OCI-LY1 (cell line): ENCODE measurements around the gene YJU2.

Source experiments
- H2AFZ ChIP-seq: fragments of 200-600 bp; sonication (generic), shearing (Covaris generic); 2 replicates; pipeline ENCODE4 v1.6.0; 2014; ENCODE audit warnings: antibody characterized with exemption, mild to moderate bottlenecking, low read length
- H3F3A ChIP-seq: fragments of 200-600 bp; sonication (generic), shearing (Covaris generic); 2 replicates; pipeline ENCODE4 v1.6.0; 2014; ENCODE audit warnings: mild to moderate bottlenecking, antibody characterized with exemption, low read length, moderate library complexity; ENCODE audit not compliant: insufficient read depth
- H3K27ac ChIP-seq: fragments of 200-600 bp; sonication (generic); 2 replicates; pipeline ENCODE4 v1.5.1; 2014; ENCODE audit warnings: low read length, mixed run types, mild to moderate bottlenecking, low read depth; ENCODE audit not compliant: poor library complexity, severe bottlenecking
- H3K27me3 ChIP-seq: fragments of 200-600 bp; sonication (generic); 2 replicates; pipeline ENCODE4 v1.6.0; 2014; ENCODE audit warnings: antibody characterized with exemption, mild to moderate bottlenecking, low read length, moderate library complexity; ENCODE audit not compliant: insufficient read depth
- H3K36me3 ChIP-seq: fragments of 200-600 bp; sonication (generic); 2 replicates; pipeline ENCODE4 v1.6.1; 2014; ENCODE audit warnings: mild to moderate bottlenecking, antibody characterized with exemption, low read length, moderate library complexity, mixed read lengths; ENCODE audit not compliant: insufficient read depth
- H3K4me1 ChIP-seq: fragments of 200-600 bp; sonication (generic); 2 replicates; pipeline ENCODE4 v1.5.1; 2014; ENCODE audit warnings: mild to moderate bottlenecking, low read length, moderate library complexity; ENCODE audit not compliant: insufficient read depth, severe bottlenecking
- H3K4me2 ChIP-seq: fragments of 200-600 bp; sonication (generic), shearing (Covaris generic); 2 replicates; pipeline ENCODE4 v1.6.1; 2014; ENCODE audit warnings: low read length
- H3K4me3 ChIP-seq: fragments of 200-600 bp; sonication (generic); 2 replicates; pipeline ENCODE4 v1.5.1; 2014; ENCODE audit warnings: low read length, low read depth, mild to moderate bottlenecking, mixed read lengths; ENCODE audit not compliant: poor library complexity, severe bottlenecking
- H3K79me2 ChIP-seq: fragments of 200-600 bp; shearing (Covaris generic); 2 replicates; pipeline ENCODE4 v1.6.1; 2016; ENCODE audit warnings: mixed run types, low read length, mixed read lengths; ENCODE audit not compliant: insufficient read depth
- H3K9ac ChIP-seq: fragments of 200-600 bp; sonication (generic), shearing (Covaris generic); 2 replicates; pipeline ENCODE4 v1.6.1; 2014; ENCODE audit warnings: mild to moderate bottlenecking, low read length, mixed read lengths
- H3K9me2 ChIP-seq: fragments of 200-600 bp; sonication (generic), shearing (Covaris generic); 2 replicates; pipeline ENCODE4 v1.6.1; 2014; ENCODE audit warnings: low read depth, mild to moderate bottlenecking, low read length, mixed read lengths
- H3K9me3 ChIP-seq: fragments of 200-600 bp; shearing (Covaris generic); 2 replicates; pipeline ENCODE4 v1.6.1; 2014; ENCODE audit warnings: low read length, mixed read lengths
- H4K20me1 ChIP-seq: fragments of 200-600 bp; sonication (generic), shearing (Covaris generic); 2 replicates; pipeline ENCODE4 v1.6.0; 2016; ENCODE audit warnings: mild to moderate bottlenecking, low read length; ENCODE audit not compliant: insufficient read depth
- EZH2 ChIP-seq: fragments of 200-600 bp; sonication (generic), shearing (Covaris generic); IDR thresholded peaks from 2 replicates; pipeline ENCODE4 v1.8.0; 2017; ENCODE audit warnings: borderline replicate concordance, mixed run types, mild to moderate bottlenecking, antibody characterized with exemption, low read length, moderate library complexity, mixed read lengths
- TF ChIP-seq, protein P1 (sequence below): fragments of 200-600 bp; sonication (generic), shearing (Covaris generic); IDR thresholded peaks from 2 replicates; pipeline ENCODE4 v1.5.1; 2017; ENCODE audit warnings: mild to moderate bottlenecking, antibody characterized with exemption, low read length, moderate library complexity, mixed read lengths

YJU2 gene

DNA sequence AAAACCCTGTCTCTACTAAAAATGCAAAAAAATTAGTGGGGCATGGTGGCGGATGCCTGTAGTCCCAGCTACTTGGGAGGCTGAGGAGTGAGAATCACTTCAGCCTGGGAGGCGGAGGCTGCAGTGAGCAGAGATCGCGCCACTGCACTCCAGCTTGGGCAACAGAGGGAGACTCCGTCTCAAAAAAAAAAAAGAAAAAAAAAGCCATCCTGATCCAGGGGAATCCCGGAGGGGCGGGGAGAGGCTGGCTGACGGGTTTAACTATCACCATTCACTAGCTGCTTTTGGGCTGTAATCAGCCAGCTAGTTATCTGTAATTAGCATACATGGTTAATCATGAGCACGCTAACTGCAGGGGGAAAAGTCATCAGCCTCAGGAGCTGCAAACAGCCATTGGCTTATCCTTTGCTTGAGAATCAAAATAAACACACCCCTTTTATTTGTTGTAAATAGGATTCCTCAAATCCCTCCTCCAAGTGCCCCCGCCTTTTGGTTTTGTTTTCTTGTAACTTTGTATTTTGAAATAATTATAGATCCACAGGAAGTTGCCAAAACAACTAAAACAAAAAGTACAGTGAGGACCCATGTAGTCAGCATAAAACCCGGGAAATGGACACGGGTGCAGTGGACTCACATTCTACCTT is 67.1 kb downstream of the YJU2 start:
- H3K79me2 ChIP-seq = no peaks in the 10 kb centered on the region
- H3F3A ChIP-seq = no peaks in the 10 kb centered on the region
- H3K4me1 ChIP-seq = no peaks in the 10 kb centered on the region
- H3K9ac ChIP-seq = no peak overlapping the region
- no peak overlapping the region for H3K4me2 ChIP-seq
- H3K36me3 ChIP-seq = peaks cover 7% of the 10 kb centered on the region; the same call in 1 of the 2 replicates
- no peaks in the 10 kb centered on the region for H3K27me3 ChIP-seq
- H3K27ac ChIP-seq = no peak overlapping the region
- no peak overlapping the region for H3K4me3 ChIP-seq
- H2AFZ ChIP-seq = no peak overlapping the region
- TF ChIP-seq, protein P1, sequence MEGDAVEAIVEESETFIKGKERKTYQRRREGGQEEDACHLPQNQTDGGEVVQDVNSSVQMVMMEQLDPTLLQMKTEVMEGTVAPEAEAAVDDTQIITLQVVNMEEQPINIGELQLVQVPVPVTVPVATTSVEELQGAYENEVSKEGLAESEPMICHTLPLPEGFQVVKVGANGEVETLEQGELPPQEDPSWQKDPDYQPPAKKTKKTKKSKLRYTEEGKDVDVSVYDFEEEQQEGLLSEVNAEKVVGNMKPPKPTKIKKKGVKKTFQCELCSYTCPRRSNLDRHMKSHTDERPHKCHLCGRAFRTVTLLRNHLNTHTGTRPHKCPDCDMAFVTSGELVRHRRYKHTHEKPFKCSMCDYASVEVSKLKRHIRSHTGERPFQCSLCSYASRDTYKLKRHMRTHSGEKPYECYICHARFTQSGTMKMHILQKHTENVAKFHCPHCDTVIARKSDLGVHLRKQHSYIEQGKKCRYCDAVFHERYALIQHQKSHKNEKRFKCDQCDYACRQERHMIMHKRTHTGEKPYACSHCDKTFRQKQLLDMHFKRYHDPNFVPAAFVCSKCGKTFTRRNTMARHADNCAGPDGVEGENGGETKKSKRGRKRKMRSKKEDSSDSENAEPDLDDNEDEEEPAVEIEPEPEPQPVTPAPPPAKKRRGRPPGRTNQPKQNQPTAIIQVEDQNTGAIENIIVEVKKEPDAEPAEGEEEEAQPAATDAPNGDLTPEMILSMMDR = no peak
- no peak for TF ChIP-seq EZH2
- H3K9me2 ChIP-seq = no peaks in the 10 kb centered on the region
- no peaks in the 10 kb centered on the region for H4K20me1 ChIP-seq
- no peaks in the 10 kb centered on the region for H3K9me3 ChIP-seq

DNA sequence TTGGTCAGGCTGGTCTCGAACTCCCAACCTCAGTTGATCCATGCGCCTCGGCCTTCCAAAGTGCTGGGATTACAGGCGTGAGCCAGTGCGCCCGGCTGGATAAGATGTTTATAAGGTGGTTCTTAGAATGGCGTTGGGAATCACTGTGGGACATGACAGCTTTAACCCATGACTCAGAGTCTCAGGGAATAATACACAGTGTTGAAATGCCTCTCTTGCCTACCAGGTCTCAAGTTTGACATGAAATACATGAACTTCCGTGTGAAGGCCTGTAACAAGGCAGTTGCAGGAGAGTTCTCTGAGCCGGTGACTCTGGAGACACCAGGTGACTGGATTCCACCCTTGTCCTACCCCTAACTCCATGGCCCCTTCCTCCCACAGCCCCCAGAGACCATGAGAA is 70.1 kb downstream of the YJU2 start:
- H3K9me2 ChIP-seq = no peaks in the 10 kb centered on the region
- no peaks in the 10 kb centered on the region for H3K27me3 ChIP-seq
- no peak overlapping the region for H3K4me3 ChIP-seq
- H3F3A ChIP-seq = no peaks in the 10 kb centered on the region
- H3K9me3 ChIP-seq = no peaks in the 10 kb centered on the region; the same call in 1 of the 2 replicates
- H3K4me2 ChIP-seq = no peak overlapping the region
- no peaks in the 10 kb centered on the region for H4K20me1 ChIP-seq
- TF ChIP-seq, protein P1 = no peak
- TF ChIP-seq EZH2 = no peak
- no peaks in the 10 kb centered on the region for H3K36me3 ChIP-seq
- H3K79me2 ChIP-seq = no peaks in the 10 kb centered on the region
- H3K9ac ChIP-seq = no peak overlapping the region
- no peak overlapping the region for H3K27ac ChIP-seq
- no peak overlapping the region for H2AFZ ChIP-seq
- H3K4me1 ChIP-seq = no peaks in the 10 kb centered on the region

DNA sequence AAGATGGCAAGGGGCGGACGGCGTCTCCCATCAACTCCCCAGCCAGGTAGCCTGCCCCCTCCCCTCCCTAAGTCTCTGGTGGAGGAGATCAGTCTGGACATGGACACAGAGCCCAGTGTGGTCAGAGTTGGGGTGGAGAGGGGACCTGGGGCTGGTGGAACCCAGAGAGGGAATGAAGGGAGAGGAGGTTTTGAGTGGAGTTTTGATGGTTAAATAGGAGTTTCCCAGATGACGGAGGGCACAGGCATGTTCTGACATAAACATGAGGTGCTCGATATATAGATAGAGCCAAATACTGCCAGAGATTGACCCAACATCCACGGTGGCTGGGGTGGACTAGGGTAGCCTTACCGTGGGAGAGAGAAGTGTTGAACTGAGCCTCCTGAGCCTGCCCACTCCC is 71.6 kb downstream of the YJU2 start:
- no peaks in the 10 kb centered on the region for H3K36me3 ChIP-seq
- no peak overlapping the region for H3K4me2 ChIP-seq
- TF ChIP-seq, protein P1 = no peak
- no peak for TF ChIP-seq EZH2
- H2AFZ ChIP-seq = no peak overlapping the region
- H4K20me1 ChIP-seq = no peaks in the 10 kb centered on the region
- no peak overlapping the region for H3K27ac ChIP-seq
- H3K9me2 ChIP-seq = no peaks in the 10 kb centered on the region
- no peaks in the 10 kb centered on the region for H3K27me3 ChIP-seq
- no peak overlapping the region for H3K4me3 ChIP-seq
- no peaks in the 10 kb centered on the region; the same call in 1 of the 2 replicates for H3K9me3 ChIP-seq
- no peaks in the 10 kb centered on the region for H3F3A ChIP-seq
- no peaks in the 10 kb centered on the region for H3K79me2 ChIP-seq
- H3K4me1 ChIP-seq = no peaks in the 10 kb centered on the region
- H3K9ac ChIP-seq = no peak overlapping the region
